Stimulated activated CD4-positive, alpha-beta T cell treated with anti-CD3 and anti-CD28 coated beads, Interleukin-4, amount 100 ng/mL, for 24 hours (primary cell): Measurements from ENCODE around the gene EXOC3.

ENCODE experiments used
- DNase-seq: peaks from one replicate; pipeline ENCODE4 v3.0.0-alpha.2; 2020

EXOC3 gene

GRCh38 chr5:427415-428087 lies 15.4 kb upstream of the EXOC3 start:
- no peak for DNase-seq

- no peak for DNase-seq
Measured at GRCh38 chr5:428219-428618, 14.8 kb upstream of the EXOC3 start.

- DNase-seq: no peak
Measured at GRCh38 chr5:428754-429452, 14.1 kb upstream of the EXOC3 start.

GRCh38 chr5:429453-430188 lies 13.4 kb upstream of the EXOC3 start:
- no peak for DNase-seq

GRCh38 chr5:430214-430925 lies 12.6 kb upstream of the EXOC3 start:
- DNase-seq: no peak

GRCh38 chr5:431001-431710 lies 11.8 kb upstream of the EXOC3 start:
- DNase-seq: peak; percentile 60

GRCh38 chr5:431711-432050 lies 11.3 kb upstream of the EXOC3 start:
- DNase-seq: no peak

GRCh38 chr5:432201-432927 lies 10.6 kb upstream of the EXOC3 start:
- DNase-seq: no peak

GRCh38 chr5:432928-433791 lies 9.8 kb upstream of the EXOC3 start:
- no peak for DNase-seq

GRCh38 chr5:433836-434235 lies 9.1 kb upstream of the EXOC3 start:
- no peak for DNase-seq

GRCh38 chr5:434443-435146 lies 8.4 kb upstream of the EXOC3 start:
- DNase-seq: no peak

GRCh38 chr5:435156-435790 lies 7.7 kb upstream of the EXOC3 start:
- no peak for DNase-seq

GRCh38 chr5:435961-436640 lies 6.9 kb upstream of the EXOC3 start:
- DNase-seq: no peak

GRCh38 chr5:436641-436975 lies 6.4 kb upstream of the EXOC3 start:
- no peak for DNase-seq

GRCh38 chr5:437281-437771 lies 5.7 kb upstream of the EXOC3 start:
- no peak for DNase-seq

GRCh38 chr5:438481-438981 lies 4.4 kb upstream of the EXOC3 start:
- no peak for DNase-seq

- no peak for DNase-seq
Measured at GRCh38 chr5:439181-439580, 3.8 kb upstream of the EXOC3 start.

- DNase-seq: no peak
Measured at GRCh38 chr5:439636-440035, 3.3 kb upstream of the EXOC3 start.
